AG04449 (cell line): ENCODE measurements around the gene DPYSL3.
"Not testable (repeated sequence)": the region's sequence is repeated elsewhere in the genome, so short reads cannot be mapped to it uniquely, and the experiment has no call there.

Experiments
- CTCF ChIA-PET: fragments of 350-600 bp; formaldehyde crosslinking; extraction: SDS; loops from one replicate; lab custom pipeline; 2021; ENCODE audit warnings: antibody characterized with exemption; lab: Yijun Ruan, JAX
- POLR2A ChIA-PET: fragments of 400-600, 350-600 bp; formaldehyde crosslinking; extraction: SDS; loops from one replicate; lab custom pipeline; 2020; ENCODE audit warnings: antibody characterized with exemption, inconsistent platforms; lab: Yijun Ruan, JAX
- DNase-seq: peaks from one replicate; pipeline ENCODE4 v3.0.0-alpha.2; 2010; ENCODE audit warnings: low read depth, low spot score
- H3K4me3 ChIP-seq: 2 replicates; pipeline ENCODE4 v1.5.1; 2011; ENCODE audit warnings: low read depth, mild to moderate bottlenecking, control low read depth, low read length
- CTCF ChIP-seq: IDR thresholded peaks from one replicate; pipeline ENCODE4 v1.5.1; 2011; ENCODE audit warnings: mild to moderate bottlenecking, moderate library complexity, low read length, control low read depth, inconsistent platforms; ENCODE audit not compliant: insufficient read depth; ENCODE audit errors: missing control alignments

Gene DPYSL3

GRCh38 chr5:147509710-147510651 lies at the start of gene DPYSL3:
Gene DPYSL3 (minus strand): TSS chr5:147510068. CDS start chr5:147509858, 210 bp downstream.
- peak; percentile 53 for TF ChIP-seq CTCF
- CTCF ChIA-PET, result interaction anchor here (0.7 to 2.0 kb wide), 15 partner anchors 8 to 87 kb away, joined by 3 to 9 read pairs (median 4); no protein-coding TSS in a partner anchor
- peak within 1 kb of the TSS; percentile 82 for H3K4me3 ChIP-seq
- no peak for DNase-seq
- POLR2A ChIA-PET, result interaction anchor here (0.6 to 1.9 kb wide), 4 partner anchors 25 to 1496 kb away, joined by 4 to 8 read pairs (median 4); no protein-coding TSS in a partner anchor

DNA sequence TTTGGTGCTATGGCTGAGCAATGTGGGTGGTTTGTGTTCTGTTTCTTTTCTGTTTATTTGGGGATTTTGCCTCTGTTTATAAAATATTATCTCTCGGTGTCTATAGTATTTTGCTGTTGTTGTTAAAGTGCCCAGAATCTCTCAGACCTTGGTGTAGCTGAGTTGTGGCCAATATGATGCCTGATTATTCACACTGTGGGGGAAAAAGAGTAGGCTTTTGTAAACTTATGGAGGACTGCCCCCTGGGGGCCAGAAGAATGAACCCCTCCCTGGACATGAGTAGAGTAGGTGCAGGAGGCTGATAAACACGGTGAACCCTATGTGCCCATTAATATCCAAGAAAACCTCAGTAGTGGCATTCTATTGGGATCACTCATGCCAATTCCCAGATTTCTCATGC lies 49.0 kb upstream of the DPYSL3 start:
- POLR2A ChIA-PET, result interaction anchor here (0.9 to 1.5 kb wide), 2 partner anchors 23 to 105 kb away, joined by 3 to 4 read pairs; no protein-coding TSS in a partner anchor
- CTCF ChIA-PET, result interaction anchor here (0.6 to 6.4 kb wide), 38 partner anchors 9 to 370 kb away, joined by 3 to 167 read pairs (median 6); no protein-coding TSS in a partner anchor
- no peak overlapping the region for H3K4me3 ChIP-seq
- DNase-seq, result no peak
- TF ChIP-seq CTCF, result peak; percentile 69

DNA sequence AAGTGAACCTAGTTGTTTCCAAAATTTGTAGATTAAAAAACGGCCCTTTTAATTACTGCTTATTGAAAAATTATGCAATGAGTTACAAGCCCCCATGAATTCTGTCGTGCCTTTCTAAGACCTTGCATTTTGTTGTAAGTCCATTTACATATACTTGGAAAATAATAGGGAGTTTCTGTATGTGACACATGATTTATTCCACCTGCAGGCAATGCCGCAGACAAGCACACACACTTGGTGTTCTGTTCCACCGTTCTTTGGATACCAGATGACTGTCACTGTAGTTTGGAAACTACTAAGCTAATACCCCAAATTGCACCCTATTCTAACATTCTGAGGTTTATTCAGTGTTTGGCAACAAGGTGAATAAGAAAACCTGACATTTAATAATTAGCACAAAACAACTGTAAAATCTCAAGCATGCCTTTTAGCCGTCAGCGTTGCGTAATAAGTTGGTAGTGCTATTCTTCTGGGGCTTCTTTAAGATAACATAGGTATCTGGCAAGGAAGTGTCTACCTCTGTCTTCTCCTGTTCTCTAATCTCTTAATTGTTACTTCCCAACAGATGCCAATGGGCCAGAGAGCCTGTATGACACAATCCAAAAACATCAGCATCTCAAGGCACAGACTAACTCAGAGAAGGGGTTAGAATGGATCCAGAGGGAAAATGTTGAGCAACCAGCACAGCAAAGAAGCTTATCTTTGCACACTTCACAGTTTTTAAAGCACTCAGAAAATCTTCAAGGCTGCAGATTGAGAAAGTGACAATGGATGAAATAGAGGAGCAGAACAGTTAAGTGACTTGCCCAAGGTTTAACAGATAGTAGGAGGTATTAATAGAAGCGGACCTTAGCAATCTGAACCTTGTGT lies 48.2 kb upstream of the DPYSL3 start:
- TF ChIP-seq CTCF, result no peak
- no peak for DNase-seq
- ChIA-PET POLR2A (interaction anchor here (0.9 to 1.5 kb wide), 2 partner anchors 22 to 104 kb away, joined by 3 to 4 read pairs; no protein-coding TSS in a partner anchor), CTCF (interaction anchor here (0.6 to 6.4 kb wide), 33 partner anchors 10 to 370 kb away, joined by 3 to 167 read pairs (median 6); no protein-coding TSS in a partner anchor)
- no peak overlapping the region for H3K4me3 ChIP-seq

DNA sequence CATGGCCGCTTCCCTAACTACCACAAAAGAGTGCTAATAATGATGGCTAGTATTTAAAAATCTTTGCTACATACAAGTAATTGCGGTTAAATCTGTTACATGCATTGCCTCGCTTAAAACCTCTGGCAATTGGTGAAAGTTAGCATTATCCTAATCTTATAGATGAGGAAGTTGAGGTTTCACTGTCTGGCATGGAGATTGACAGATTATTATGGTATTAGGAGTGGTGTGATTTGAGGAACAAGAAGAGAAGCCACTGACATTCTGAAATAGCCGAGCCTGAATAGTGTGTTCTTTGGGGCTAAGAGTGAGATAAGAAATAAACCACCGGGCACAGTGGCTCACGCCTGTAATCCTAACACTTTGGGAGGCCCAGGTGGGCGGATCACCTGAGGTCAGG lies 45.3 kb upstream of the DPYSL3 start:
- POLR2A ChIA-PET, result interaction anchor here (0.8 to 1.2 kb wide), 3 partner anchors 16 to 167 kb away, joined by 3 to 5 read pairs (median 4); no protein-coding TSS in a partner anchor
- no peak for DNase-seq
- CTCF ChIA-PET, result interaction anchor here (0.9 to 6.4 kb wide), 11 partner anchors 9 to 332 kb away, joined by 3 to 167 read pairs (median 6); no protein-coding TSS in a partner anchor
- no peak overlapping the region for H3K4me3 ChIP-seq
- no peak for TF ChIP-seq CTCF

GRCh38 chr5:147554261-147554817 lies 44.5 kb upstream of the DPYSL3 start:
- POLR2A ChIA-PET, result interaction anchor here (0.8 to 1.2 kb wide), 8 partner anchors 13 to 167 kb away, joined by 3 to 10 read pairs (median 4); no protein-coding TSS in a partner anchor
- CTCF ChIA-PET, result interaction anchor here (0.8 to 2.6 kb wide), 13 partner anchors 10 to 331 kb away, joined by 3 to 18 read pairs (median 4); partner anchors contain the start of gene DPYSL3
- DNase-seq, result no peak
- H3K4me3 ChIP-seq, result peak overlapping the region; percentile 36
- TF ChIP-seq CTCF, result no peak

DNA sequence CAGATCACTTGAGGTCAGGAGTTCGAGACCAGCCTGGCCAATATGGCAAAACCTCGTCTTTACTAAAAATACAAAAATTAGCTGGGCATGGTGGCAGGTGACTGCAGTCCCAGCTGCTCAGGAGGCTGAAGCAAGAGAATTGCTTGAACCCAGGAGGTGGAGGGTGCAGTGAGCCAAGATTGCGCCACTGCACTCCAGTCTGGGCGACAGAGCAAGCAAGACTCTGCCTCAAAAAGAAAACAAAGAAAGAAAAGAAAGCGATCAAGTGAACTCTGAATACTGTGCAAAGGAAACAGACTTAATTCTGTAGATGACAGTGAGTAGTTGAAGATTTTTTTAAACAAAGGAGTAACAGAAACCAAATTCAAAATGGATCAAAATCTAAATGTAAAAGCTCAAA lies 43.9 kb upstream of the DPYSL3 start:
- peak overlapping the region; percentile 36 for H3K4me3 ChIP-seq
- ChIA-PET POLR2A (interaction anchor here (0.8 to 1.2 kb wide), 7 partner anchors 13 to 166 kb away, joined by 3 to 10 read pairs (median 4); no protein-coding TSS in a partner anchor), CTCF (interaction anchor here (0.8 to 2.6 kb wide), 10 partner anchors 9 to 330 kb away, joined by 3 to 18 read pairs (median 6); partner anchors contain the start of gene DPYSL3)
- DNase-seq, result not testable (repeated sequence)
